ENCODE data around the gene FGL2.
"Not testable (repeated sequence)": the region's sequence is repeated elsewhere in the genome, so short reads cannot be mapped to it uniquely, and the experiment has no call there.

FGL2 gene

GRCh38 chr7:77209479-77210139, 10.0 kb upstream of the FGL2 start:
- no peak for DNase-seq (ENCODE audit: low read depth)

- DNase-seq (ENCODE audit: low read depth): no peak
Observed at GRCh38 chr7:77208416-77208815, 8.8 kb upstream of the FGL2 start.

DNA sequence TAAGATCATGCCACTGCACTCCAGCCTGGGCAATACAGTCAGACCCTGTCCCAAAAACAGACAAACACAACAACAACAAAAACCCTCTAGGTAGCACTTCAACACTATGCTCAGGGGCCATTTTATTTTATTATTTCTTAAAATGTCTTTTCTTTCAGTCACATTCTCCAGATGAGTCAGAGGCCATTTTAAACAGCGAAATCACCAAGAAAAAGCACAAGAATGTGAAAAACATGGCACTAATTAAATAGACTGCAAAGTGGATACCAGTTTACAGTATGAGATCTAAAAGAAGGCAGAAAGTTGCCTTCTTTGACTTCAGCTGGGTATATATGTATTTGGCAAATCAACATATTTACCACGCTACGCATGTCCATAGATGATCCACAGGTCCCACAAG, 6.1 kb upstream of the FGL2 start:
- DNase-seq (ENCODE audit: low read depth): no peak

GRCh38 chr7:77202481-77202976, 2.9 kb upstream of the FGL2 start:
- no peak for DNase-seq (ENCODE audit: low read depth)

DNA sequence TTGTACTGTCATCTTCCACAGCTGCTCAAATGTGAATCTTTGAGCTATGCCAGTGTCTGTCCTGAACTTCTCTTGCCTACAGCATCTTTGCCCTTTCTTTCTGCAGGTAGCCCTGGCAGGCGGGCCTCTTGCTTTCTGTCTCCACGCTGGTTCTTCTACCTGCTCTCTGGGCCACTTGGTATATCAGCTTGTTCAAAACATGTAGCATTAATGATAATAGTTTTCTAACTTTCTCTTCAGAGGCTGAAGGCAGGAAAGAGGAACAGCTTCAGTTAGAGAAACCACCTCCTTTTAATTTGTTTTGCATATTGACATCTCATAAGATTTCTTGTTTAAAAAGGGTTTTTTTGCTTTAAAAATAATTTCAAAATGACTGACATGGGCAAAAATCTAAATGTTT, 923 bp upstream of the FGL2 start:
- no peak for DNase-seq (ENCODE audit: low read depth)

DNA sequence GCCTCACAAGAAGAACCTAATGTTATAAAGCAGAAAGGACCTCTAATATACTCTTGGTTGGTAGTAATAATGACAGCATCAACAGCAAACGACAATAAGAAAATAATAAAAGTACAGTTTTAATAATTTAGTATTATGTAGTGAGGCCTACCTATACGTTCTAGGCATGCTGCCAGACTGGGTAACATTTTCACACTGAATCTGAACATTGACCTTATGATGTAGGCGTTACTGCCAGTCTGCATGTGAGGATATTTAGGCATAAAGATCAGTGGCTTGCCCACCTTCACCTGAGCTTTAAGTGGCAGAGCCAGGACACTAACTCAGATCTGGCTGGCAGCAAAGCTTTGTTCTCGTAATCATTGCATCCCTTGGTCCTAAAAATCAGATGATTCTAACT, 2.5 kb downstream of the FGL2 start:
- DNase-seq (ENCODE audit: low read depth): no peak

GRCh38 chr7:77188731-77189437, 10.7 kb downstream of the FGL2 start:
- DNase-seq (ENCODE audit: low read depth): no peak

- no peak for DNase-seq (ENCODE audit: low read depth)
Observed at GRCh38 chr7:77185866-77186265, 13.8 kb downstream of the FGL2 start.

GRCh38 chr7:77184990-77185389, 14.6 kb downstream of the FGL2 start:
- DNase-seq (ENCODE audit: low read depth): no peak

DNA sequence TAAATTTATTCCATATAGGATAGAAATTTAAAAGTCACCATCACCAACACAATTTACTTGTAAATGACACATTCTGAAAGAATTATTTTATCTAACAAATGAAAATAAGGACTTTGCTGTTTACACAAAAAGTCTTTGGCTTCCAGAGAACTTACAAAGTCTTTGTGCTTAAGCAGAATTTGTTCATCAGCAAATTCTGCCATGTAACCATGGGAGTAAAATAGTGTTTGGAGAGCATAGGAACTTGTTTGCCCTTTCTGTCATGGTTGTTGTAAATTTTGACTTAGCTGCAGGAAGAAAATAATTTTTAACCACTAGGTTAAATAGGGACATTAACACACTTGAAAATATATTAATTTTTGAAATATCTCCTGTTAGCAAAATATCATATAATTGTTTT, 15.2 kb downstream of the FGL2 start:
- DNase-seq (ENCODE audit: low read depth): no peak

GRCh38 chr7:77182261-77182660, 17.4 kb downstream of the FGL2 start:
- DNase-seq (ENCODE audit: low read depth): no peak

GRCh38 chr7:77181734-77182133, 17.9 kb downstream of the FGL2 start:
- no peak for DNase-seq (ENCODE audit: low read depth)

GRCh38 chr7:77181015-77181595, 18.5 kb downstream of the FGL2 start:
- no peak for DNase-seq (ENCODE audit: low read depth)

DNA sequence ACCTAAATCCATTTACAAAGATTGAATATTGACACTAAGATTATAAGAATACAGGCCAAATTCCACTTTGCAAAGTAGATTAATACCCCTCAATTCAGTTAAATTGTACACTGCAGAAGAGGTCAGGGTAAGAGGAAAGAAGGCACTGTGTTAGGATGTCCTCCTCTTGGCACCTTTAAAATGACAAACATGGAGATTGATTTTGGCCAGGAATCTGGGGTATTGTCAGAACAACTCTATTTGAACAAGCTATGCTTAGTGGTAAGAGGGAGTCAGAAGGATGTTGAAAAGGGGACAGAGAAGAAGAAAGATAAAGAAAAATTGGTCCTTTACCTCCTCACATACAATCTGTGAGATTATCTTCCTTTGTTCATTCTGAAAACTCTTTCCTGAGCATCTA, 21.6 kb downstream of the FGL2 start:
- DNase-seq (ENCODE audit: low read depth): not testable (repeated sequence)

DNA sequence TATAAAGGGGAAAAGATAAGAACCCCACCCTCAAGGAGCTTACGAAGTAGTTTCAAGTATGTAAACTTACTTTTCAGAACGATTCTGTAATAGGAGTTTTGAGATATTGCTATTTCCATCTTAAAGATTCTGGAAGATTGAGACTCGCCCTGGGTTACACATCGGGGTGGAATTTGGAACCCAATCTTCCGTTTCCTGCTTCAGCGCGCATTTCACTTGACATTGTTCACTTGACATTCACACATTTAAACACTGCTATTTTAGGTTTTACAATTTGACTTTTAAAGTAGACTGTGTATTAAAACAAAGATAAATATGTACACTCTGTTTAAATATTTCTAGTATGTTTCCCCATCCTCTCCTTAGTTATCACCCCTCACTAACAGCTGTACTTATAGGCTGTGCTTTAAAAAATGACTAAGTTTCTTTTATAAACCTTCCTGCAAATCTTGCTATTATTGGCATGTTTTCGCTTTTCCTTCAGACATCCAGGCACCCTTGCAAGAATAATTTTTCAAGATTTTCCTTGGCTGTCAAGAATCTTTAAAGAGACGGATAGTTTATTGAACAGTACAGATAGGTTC, 22.2 kb downstream of the FGL2 start:
- not testable (repeated sequence) for DNase-seq (ENCODE audit: low read depth)

GRCh38 chr7:77175274-77175800, 24.3 kb downstream of the FGL2 start:
- DNase-seq (ENCODE audit: low read depth): not testable (repeated sequence)

DNA sequence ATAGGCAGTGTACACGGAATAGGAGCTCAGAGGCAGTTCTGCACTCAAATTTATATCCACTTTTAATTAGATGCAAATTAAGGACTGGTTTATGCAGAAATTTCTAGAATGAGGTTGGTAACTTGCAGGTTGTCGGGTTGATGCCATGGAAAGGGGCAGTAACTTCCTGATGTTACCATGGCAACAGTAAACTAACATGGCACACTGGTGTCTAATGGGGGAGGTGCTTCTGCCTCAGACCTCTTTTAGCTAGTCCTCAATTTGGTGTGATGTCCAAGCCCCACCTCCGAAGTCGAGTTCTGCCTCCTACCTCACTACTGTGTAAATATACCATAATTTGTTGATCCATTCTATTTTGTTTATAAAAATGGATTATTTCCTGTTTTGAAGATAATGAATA, 25.2 kb downstream of the FGL2 start:
- not testable (repeated sequence) for DNase-seq (ENCODE audit: low read depth)

- DNase-seq (ENCODE audit: low read depth): not testable (repeated sequence)
Observed at GRCh38 chr7:77172437-77173172, 27.0 kb downstream of the FGL2 start.

GRCh38 chr7:77171073-77171472, 28.5 kb downstream of the FGL2 start:
- DNase-seq (ENCODE audit: low read depth): not testable (repeated sequence)

DNA sequence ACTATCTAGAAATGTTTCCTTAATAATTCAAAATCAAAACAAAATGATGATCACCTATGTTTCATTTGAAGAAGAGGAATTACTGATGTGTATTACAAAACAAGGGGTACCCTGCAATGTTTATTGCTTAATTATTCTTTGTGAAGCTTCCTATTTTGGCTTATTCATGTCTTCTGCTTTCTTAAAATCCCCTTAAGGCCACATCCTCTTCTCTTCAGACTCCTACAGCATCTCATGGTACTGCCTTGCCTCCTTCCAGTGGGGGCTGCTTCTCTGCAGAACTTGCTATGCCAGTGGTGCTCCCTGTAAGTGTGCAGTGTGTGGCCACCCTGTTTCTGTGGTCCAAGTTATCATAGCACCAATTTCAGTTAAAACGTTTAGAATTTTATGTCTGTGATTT, 42.2 kb downstream of the FGL2 start:
- no peak for DNase-seq (ENCODE audit: low read depth)

DNA sequence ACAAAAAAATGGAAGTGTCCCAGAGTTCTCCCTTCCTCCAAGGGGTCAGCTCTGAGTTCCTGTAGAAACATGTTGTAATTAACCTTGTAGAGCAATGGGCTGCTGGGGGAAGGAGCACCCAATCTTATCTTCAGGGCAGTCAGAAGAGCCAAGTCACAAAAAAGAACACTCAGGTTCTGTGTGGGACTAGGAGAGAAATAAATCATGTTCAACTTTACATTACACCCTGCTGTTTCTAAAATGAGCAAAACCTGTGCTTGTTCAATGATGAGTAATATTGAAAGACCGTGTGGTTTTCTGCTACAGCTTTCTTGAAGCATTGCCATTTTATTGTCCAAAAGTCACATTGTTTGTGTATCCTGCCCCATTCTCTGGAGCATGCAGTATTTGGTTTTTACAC, 42.6 kb downstream of the FGL2 start:
- DNase-seq (ENCODE audit: low read depth): not testable (repeated sequence)

All from activated T-helper 1 cell treated with Interleukin-2 at 50 U/mL for 16 hours (primary cell).